Upper lobe of left lung (tissue), 6 donors: Measurements from ENCODE around the gene ZNF239. TPM values are rescaled to one million over a fixed set of nuclear protein-coding genes. Genes with fewer than 3 reads are reported as not detected.
A peak's percentile ranks its signal among the peaks of the same experiment; 100 is the strongest.
"Not testable (repeated sequence)": the region's sequence is repeated elsewhere in the genome, so short reads cannot be mapped to it uniquely, and the experiment has no call there.

Experiments
- ATAC-seq, 2 donors: fragments of 200-7000 bp; cut with Tn5 transposase; one replicate each; pipeline ENCODE4 v1.9.1; 2022; ENCODE audit warnings: mild to moderate bottlenecking in 2 of 2, moderate library complexity in 2 of 2; ENCODE audit not compliant: low FRiP score in 2 of 2
- DNase-seq, 2 donors: peaks; one replicate each; pipeline ENCODE4 v3.0.0-alpha.2; 2019 to 2020
- H3K27ac ChIP-seq, 4 donors: fragments of 200-600 bp; sonication (generic); one replicate each; pipeline ENCODE4 v1.5.1; 2016 to 2019
- H3K27me3 ChIP-seq, 4 donors: fragments of 200-600 bp; sonication (generic); one replicate each; pipeline ENCODE4 v1.5.1; 2017 to 2019
- H3K36me3 ChIP-seq, 4 donors: fragments of 200-600 bp; sonication (generic); one replicate each; pipeline ENCODE4 v1.5.1; 2016 to 2019
- H3K4me1 ChIP-seq, 4 donors: fragments of 200-600 bp; sonication (generic); one replicate each; pipeline ENCODE4 v1.5.1; 2018 to 2019
- H3K4me3 ChIP-seq, 4 donors: fragments of 200-600 bp; sonication (generic); one replicate each; pipeline ENCODE4 v1.5.1; 2017 to 2019; ENCODE audit warnings: mild to moderate bottlenecking in 2 of 4, moderate library complexity in 1 of 4
- H3K9me3 ChIP-seq, 4 donors: fragments of 200-600 bp; sonication (generic); one replicate each; pipeline ENCODE4 v1.5.1; 2018 to 2019
- CTCF ChIP-seq, 6 experiments: fragments of 450-650 bp in 4 of 6; fragments of 200-600 bp in 2 of 6; sonication (generic) in 2 of 6; IDR thresholded peaks; one replicate each; pipeline ENCODE4 v1.5.1; 2016 to 2019; ENCODE audit warnings: antibody characterized with exemption in 6 of 6
- EP300 ChIP-seq, 4 donors: sonication (generic); formaldehyde crosslinking; IDR thresholded peaks; one replicate each; pipeline ENCODE4 v1.5.1; 2017; ENCODE audit warnings: antibody characterized with exemption in 4 of 4, control low read depth in 2 of 4
- POLR2A ChIP-seq, 4 donors: fragments of 450-650 bp; IDR thresholded peaks; one replicate each; pipeline ENCODE4 v1.5.1; 2016 to 2017; ENCODE audit warnings: antibody characterized with exemption in 4 of 4, mild to moderate bottlenecking in 2 of 4
- POLR2AphosphoS5 ChIP-seq, 2 donors: sonication (generic); formaldehyde crosslinking; IDR thresholded peaks; one replicate each; pipeline ENCODE4 v1.5.1; 2017; ENCODE audit warnings: antibody characterized with exemption in 2 of 2
- WGBS, 2 donors: methylation state at CpG; one replicate each; pipeline ENCODE4 v1.1.5; 2017 to 2018; 5-methylcytosine and 5-hydroxymethylcytosine counted together
- total RNA-seq, 6 donors: library from RNA; depleted of rRNA in 4 of 6; stranded (reverse); fragments of >200 nt in 4 of 6; gene quantifications; one replicate each; pipeline versions ENCODE4 v1.1.0 to v1.2.1, GENCODE V29; 2016 to 2021
- donor health status: DM: no; HTN: no; CAD: no; lungs with moderate emphysema.
- donor health status: DM: no; HTN: yes; CAD: no; lungs with severe emphysema.

ZNF239 gene
- total RNA-seq, 6 donors from 2014 or later: 1.1 to 4.0 (median 2.9) TPM

GRCh38 chr10:43605850-43606322 is 31.5 kb upstream of the ZNF239 start:
- H3K27me3 ChIP-seq: no peaks in the 10 kb centered on the region
- H3K36me3 ChIP-seq: peaks cover 0 to 3% (median 0%) of the 10 kb centered on the region in 4 donors
- TF ChIP-seq POLR2A (IDR thresholded peaks at IDR 0.05): no peak
- TF ChIP-seq POLR2AphosphoS5 (IDR thresholded peaks at IDR 0.05): no peak
- no peak for TF ChIP-seq CTCF (IDR thresholded peaks at IDR 0.05)
- no peak for TF ChIP-seq EP300 (IDR thresholded peaks at IDR 0.05)
- peaks cover 5 to 14% (median 12%) of the 10 kb centered on the region in 4 donors for H3K4me1 ChIP-seq
- peak overlapping the region in 3 of 4 donors; percentile 88 to 100 (median 99) for H3K4me3 ChIP-seq
- DNase-seq (no peak), ATAC-seq (peak in 1 of 2 donors; percentile 14)
- H3K9me3 ChIP-seq: no peaks in the 10 kb centered on the region
- 62% methylated on average over 12 of the region's 12 CpGs for WGBS, 2 donors
- H3K27ac ChIP-seq: peak overlapping the region in 3 of 4 donors; percentile 65 to 77 (median 76)

GRCh38 chr10:43601576-43601975 is 27.2 kb upstream of the ZNF239 start:
- 84 to 94% methylated on average over 6 of the region's 6 CpGs for WGBS, 2 donors
- not testable (repeated sequence) for ATAC-seq, H3K27me3 ChIP-seq, H3K4me3 ChIP-seq, H3K9me3 ChIP-seq, DNase-seq, H3K36me3 ChIP-seq, H3K4me1 ChIP-seq, H3K27ac ChIP-seq

- H3K36me3 ChIP-seq: no peaks in the 10 kb centered on the region
- H3K4me3 ChIP-seq: no peak overlapping the region
- no peak overlapping the region for H3K27ac ChIP-seq
- no peaks in the 10 kb centered on the region for H3K27me3 ChIP-seq
- H3K4me1 ChIP-seq: peaks cover 4 to 15% (median 9%) of the 10 kb centered on the region in 4 donors
- DNase-seq: no peak
- TF ChIP-seq EP300 (IDR thresholded peaks at IDR 0.05) (no peak), POLR2A (IDR thresholded peaks at IDR 0.05) (no peak), CTCF (IDR thresholded peaks at IDR 0.05) (no peak), POLR2AphosphoS5 (IDR thresholded peaks at IDR 0.05) (no peak)
- ATAC-seq: no peak
- 60 to 77% methylated on average over 2 of the region's 2 CpGs for WGBS, 2 donors
- no peaks in the 10 kb centered on the region for H3K9me3 ChIP-seq
Measured at GRCh38 chr10:43599333-43599732, 24.9 kb upstream of the ZNF239 start.

GRCh38 chr10:43598446-43598845 is 24.0 kb upstream of the ZNF239 start:
- Histone ChIP-seq H3K27ac (no peak overlapping the region), H3K9me3 (no peaks in the 10 kb centered on the region), H3K27me3 (no peaks in the 10 kb centered on the region), H3K4me3 (no peak overlapping the region), H3K4me1 (peaks cover 4 to 15% (median 9%) of the 10 kb centered on the region in 4 donors), H3K36me3 (no peaks in the 10 kb centered on the region)
- TF ChIP-seq EP300 (IDR thresholded peaks at IDR 0.05) (no peak), POLR2AphosphoS5 (IDR thresholded peaks at IDR 0.05) (no peak), CTCF (IDR thresholded peaks at IDR 0.05) (no peak), POLR2A (IDR thresholded peaks at IDR 0.05) (no peak)
- ATAC-seq: no peak
- DNase-seq: peak in 1 of 2 donors; percentile 21
- WGBS, 2 donors: 59 to 62% methylated on average over 2 of the region's 2 CpGs

- 79 to 81% methylated on average over 4 of the region's 4 CpGs for WGBS, 2 donors
- no peak for ATAC-seq
Measured at GRCh38 chr10:43596546-43596945, 22.1 kb upstream of the ZNF239 start.

More at GRCh38 chr10:43596546-43596945, 22.1 kb upstream of the ZNF239 start:
- H3K27ac ChIP-seq: no peak overlapping the region
- TF ChIP-seq POLR2A (IDR thresholded peaks at IDR 0.05): no peak
- no peak for TF ChIP-seq CTCF (IDR thresholded peaks at IDR 0.05)
- TF ChIP-seq POLR2AphosphoS5 (IDR thresholded peaks at IDR 0.05): no peak
- no peak for TF ChIP-seq EP300 (IDR thresholded peaks at IDR 0.05)
- no peaks in the 10 kb centered on the region for H3K27me3 ChIP-seq
- H3K4me3 ChIP-seq: no peak overlapping the region
- H3K4me1 ChIP-seq: peaks cover 4 to 15% (median 9%) of the 10 kb centered on the region in 4 donors
- H3K36me3 ChIP-seq: no peaks in the 10 kb centered on the region
- no peak for DNase-seq
- no peaks in the 10 kb centered on the region for H3K9me3 ChIP-seq
